Occipital lobe (tissue), 2 donors: Measurements from ENCODE around the gene PRIM1. TPM values are rescaled to one million over a fixed set of nuclear protein-coding genes. Genes with fewer than 3 reads are reported as not detected.
A peak's percentile ranks its signal among the peaks of the same experiment; 100 is the strongest.
"Not testable (repeated sequence)": the region's sequence is repeated elsewhere in the genome, so short reads cannot be mapped to it uniquely, and the experiment has no call there.

Experiments
- DNase-seq: peaks from one replicate; lab custom pipeline; 2025; lab: John Stamatoyannopoulos, UW
- total RNA-seq: library from RNA; depleted of rRNA; stranded (reverse); fragments of >200 nt; gene quantifications from one replicate; pipeline ENCODE4 v1.2.3, GENCODE V29; 2014

PRIM1 gene
- total RNA-seq, 1 donor from 2014 or later = 32.8 TPM

DNA sequence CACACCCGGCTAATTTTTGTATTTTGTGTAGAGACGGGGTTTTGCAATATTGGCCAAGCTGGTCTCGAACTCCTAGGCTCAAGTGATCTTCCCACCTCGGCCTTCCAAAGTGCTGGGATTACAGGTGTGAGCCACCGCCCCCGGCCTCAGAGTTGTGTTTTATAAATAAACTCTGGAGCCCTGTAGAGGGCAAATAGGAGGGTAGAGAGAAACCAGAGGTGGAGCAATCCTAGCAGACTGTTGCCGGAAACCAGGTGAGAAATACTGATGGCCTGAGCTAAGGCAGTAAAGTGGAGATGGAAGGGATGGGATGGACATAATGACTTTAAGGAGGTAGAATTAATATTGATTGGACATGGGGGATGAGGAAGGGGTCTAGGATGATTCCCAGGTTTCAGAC is 8.3 kb upstream of the PRIM1 start:
- DNase-seq = no peak

DNA sequence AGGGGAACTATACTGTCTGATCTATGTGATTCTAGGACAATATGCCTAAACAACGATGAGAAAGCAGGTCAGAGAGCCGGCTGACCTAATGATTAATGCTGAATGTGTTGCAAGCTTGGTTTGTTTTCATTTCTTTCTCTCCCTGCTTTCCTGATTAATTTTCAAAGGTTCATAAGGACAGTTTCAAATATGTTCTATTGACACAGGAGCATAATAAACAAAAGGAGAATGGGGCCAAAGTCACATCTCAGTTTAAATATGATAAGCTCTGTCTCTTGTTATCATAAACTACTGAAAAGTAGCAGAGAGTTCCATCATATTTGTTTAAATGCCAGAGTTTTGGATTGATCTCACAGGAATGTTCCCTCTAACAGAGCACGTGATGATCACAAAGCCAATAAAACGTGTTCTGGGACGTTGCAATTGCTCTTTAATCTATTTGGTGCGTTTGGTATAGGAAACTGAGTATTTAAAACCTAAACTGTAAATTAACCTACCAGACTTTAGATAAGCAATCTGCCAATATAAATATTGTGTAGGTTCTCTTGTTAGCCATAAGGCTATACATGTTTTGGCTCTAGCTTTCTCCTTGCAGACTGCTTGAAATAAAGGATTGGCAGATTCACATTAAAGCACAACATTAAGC is 7.3 kb upstream of the PRIM1 start:
- no peak for DNase-seq

DNA sequence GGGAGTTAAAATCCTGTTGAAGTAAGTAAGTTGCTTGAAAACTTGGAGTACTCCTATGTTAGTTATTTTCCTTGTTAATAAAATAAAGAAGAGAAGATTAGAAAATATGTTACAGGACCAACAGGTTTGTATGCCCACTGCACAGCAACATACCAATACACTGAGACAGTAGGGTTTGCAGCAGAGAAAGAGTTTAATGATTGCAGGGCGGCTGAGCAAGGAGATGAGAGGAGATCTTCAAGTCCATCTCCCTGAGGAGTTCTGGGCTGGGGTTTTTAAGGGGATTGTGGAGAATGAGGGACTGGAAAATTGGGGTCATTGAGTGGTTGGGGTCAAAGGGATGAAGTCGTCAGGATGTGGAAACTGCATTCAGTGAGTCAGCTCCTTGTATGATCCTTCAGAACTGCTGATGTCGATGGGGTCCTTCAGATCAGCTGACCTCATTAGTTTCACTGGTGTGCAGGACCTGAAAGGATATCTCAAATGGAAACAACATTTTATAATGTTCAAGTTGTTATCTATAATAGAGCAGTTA is 6.7 kb upstream of the PRIM1 start:
- no peak for DNase-seq

DNA sequence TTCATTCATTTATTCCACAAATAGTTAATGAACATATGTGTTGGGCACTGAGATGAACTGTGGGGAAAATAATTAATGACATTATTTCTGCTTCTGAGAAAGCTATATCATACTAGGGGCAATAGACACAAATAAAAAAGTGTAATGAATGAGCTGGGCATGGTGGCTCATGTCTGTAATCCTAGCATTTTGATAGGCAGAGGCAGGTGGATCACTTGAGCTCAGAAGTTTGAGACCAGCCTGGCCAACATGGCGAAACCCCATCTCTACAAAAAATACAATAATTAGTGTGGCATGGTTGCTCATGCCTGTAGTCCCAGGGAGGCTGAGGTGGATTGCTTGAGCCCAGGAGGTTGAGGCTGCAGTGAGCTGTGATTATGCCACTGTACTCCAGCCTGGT is 5.8 kb upstream of the PRIM1 start:
- DNase-seq = not testable (repeated sequence)

DNA sequence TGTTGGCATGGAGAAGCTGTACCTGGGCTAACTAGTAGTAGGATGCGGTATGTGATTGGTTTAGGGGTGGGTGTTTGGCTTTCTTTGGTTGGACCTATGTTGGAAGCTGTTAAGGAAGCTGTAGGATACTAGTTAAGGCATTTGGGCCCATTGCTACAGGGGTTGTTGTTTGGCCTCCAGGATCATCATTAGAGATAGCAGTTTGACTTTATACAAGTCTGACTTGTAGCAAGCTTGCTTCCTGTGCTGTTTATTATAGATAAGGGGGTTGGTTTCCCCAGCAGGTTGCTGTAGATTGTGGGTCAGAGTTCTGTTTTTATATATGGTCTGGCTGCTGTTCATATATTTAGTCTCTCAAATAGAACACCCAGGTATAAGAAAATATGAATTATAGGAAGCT is 1.4 kb upstream of the PRIM1 start:
- DNase-seq = no peak

DNA sequence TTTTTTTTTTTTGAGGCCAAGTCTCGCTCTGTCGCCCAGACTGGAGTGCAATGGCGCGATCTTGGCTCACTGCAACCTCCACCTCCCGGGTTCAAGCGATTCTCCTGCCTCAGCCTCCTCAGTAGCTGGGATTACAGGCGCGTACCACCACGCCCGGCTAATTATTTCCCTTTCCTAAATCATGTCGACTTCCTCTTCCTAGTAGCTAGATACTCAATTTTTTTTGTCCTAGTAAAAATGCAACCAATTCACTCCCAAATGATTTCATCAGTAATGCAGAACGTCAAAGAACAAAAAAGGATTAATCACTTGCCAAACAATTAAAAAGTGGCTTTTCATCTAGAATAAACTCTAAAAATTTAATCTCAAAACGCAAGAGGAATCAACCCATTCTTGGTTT is 1.5 kb downstream of the PRIM1 start:
- DNase-seq = not testable (repeated sequence)

DNA sequence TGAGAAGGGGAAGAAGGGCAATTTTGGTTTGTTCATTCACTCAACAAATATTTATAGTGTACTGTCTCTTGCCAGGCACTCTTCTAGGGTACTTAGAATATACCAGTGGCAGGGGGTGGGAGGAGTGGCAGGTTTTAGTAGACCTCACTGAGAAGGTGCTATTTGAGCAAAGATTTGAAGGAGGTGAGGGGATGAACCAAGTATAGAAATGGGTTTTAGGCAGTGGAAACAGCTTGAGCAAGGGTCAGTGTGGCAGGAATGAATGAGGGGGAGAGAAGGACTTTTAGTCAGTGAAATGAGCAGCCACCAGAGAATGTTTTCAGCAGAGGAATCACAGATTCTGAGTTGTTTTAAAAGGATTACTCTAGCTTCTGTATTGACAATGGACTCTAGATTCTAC is 2.3 kb downstream of the PRIM1 start:
- no peak for DNase-seq

DNA sequence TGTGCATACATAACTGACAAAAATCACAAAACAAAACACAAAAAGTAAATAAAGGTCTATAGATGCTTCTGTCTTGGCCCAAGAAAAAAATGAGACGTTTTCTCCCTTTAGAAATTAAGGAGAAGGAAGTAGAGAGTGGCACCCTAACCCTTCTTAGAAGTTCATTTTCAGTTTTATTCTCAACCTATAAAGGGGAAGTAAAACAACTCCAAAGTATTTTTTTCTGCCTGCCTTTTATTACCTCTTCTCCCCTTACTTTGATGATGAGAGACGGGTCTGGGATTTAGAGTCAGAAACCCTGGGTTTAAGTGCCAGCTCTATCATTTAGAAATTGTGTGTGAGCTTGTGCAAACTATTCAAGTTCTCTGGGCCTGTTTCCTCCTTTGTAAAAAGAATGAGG is 2.8 kb downstream of the PRIM1 start:
- DNase-seq = no peak

DNA sequence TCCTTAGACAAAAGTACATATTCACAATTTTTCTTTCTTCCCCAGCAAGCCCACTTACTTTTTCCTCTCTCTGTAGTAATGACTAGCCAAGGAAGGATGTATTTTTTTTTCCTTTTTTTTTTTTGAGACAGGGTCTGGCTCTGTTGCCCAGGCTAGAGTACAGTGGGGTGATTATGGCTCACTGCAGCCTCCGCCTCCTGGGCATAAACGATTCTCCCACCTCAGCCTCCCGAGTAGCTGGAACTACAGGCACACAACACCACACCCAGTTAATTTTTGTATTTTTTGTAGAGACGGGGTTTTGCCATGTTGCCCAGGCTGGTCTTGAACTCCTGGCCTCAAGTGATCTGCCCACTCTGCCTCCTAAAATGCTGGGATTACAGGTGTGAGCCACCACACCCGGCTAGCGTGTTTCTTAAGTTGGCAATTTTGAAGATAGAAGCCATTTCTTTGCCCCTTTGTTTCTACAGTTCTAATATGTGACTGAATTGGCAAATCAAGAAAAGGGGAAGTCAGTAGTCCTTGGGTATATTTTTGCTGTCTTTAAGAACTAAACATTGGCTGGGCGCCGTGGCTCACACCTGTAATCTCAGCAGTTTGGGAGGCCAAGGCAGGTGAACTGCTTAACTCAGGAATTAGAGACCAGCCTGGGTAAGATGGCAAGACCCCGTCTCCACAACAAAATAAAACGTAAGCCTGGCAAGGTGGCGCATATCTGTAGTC is 23.8 kb downstream of the PRIM1 start:
- DNase-seq = no peak

DNA sequence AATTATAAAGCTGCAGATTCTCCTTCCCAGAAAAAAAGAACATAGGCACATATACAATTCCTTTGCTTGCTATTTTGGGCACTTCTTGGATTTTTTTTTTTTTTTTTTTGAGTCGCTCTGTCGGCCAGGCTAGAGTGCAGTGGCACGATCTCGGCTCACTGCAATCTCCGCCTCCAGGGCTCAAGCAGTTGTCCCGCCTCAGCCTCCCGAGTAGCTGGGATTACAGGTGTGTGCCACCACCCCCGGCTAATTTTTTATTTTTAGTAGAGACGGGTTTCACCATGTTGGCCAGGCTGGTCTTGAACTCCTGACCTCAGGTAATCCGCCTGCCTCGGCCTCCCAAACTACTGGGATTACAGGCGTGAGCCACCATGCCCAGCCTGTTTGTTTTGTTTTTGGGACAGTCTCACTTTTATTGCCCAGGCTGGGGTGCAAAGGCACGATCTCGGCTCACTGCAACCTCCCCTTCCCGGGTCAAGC is 25.9 kb downstream of the PRIM1 start:
- DNase-seq = not testable (repeated sequence)

DNA sequence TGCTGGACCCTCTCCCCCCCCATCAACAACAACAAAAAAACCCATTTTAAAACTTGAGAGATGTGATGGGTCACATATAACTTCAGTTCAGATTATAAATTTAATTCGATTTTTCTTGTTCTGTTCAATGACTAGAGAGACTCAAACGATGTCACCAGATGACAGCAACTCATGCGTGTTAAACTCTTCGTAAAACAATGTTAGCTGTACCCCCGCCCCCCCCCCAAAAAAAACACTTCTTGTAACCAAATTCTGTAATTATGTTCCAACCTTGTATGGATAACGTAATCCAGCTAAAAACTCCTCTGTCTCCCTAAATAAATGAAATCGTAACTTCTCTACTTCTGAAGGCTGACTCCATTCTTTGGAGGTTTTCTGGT is 26.4 kb downstream of the PRIM1 start:
- no peak for DNase-seq

DNA sequence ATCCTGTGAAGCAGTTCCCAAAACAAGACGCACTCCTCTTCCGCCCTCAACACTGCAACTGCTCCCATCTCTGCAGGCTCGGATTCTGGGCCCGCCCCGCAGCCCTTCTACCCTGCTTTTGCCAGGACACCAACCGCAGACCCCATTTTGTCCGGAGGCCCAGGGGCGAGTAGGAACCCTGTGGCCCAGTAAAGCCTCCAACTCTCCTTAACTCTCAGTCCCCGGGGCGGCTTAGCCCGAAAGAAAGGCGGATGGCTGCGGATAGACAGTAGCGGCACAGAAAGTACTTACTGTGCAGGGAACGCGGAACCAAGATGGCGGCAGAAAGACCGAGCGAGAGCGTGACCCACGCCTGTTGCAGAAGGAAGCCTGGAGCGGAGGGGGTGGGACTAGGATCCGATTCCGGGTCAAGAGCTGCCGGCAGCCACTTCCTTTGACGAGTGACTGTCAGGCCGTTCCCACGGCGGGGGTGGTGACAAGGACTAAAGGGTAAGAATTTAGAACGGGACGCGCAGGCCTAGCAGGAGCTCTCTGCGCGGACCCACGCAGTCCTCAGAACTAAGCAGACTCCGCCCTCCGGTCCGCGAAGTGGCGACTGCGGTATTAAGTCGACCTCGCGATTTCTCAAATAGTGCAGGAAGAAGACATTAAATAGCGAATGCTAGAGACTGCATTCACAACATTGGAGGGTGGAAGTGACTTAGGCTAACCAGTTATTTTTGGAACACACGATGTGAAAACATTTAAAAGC is 27.0 kb downstream of the PRIM1 start, which contains the start of gene NACA:
NACA (minus strand) TSS at position 328 of the 751 bp plus-strand sequence. CDS start 778 bp downstream, outside the sequence.
- peak; percentile 97 for DNase-seq

DNA sequence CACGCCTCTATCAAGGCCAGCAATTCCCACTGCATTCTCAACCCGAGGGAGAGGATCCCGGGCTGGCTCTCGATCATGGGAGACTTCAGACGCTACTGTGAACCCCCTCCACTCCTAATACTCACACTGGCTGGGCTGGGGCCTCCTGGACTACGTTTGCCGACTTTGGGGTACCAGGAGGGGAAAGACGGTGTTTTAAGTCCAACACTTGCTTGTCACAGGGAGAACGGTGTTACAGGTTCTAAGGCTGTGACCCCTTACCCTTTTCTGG is 27.5 kb downstream of the PRIM1 start:
- DNase-seq = no peak

DNA sequence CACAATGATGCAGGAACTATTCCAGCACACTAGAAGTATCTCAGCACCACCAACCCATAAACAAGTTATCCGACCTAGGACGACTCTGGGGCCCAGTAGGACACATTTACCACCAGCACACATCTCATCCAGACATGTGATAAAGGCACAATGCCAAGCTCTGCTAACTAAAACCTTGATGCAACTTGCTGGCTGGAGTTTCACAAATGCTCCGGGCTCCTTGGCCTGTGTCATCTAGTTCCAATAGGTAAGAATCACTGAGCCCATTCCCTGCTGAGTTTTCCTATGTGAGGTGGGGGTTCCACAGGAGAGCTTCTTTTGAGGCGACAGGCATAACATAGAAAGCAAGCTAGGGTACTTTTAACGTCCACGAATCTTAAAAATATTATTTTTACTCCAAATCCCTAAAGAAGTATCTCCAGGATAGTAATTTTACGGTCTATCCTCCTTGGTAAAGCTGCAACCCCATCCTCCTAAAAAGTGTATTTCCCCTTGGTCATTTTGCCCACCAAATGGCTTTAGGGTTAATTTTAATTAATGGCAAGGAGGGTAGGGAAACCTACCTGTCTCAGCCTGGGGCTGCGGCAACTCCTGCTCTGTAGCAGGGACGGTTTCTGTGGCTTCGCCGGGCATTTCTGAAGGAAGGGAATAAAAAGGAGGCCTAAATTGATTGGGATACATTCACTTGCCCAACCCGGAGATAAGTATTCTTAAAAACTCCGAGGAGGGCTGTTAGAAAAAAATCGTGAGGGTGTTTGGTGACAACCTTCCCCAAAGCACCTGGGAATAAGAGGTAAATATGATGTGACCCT is 28.0 kb downstream of the PRIM1 start:
- peak; percentile 1 for DNase-seq

DNA sequence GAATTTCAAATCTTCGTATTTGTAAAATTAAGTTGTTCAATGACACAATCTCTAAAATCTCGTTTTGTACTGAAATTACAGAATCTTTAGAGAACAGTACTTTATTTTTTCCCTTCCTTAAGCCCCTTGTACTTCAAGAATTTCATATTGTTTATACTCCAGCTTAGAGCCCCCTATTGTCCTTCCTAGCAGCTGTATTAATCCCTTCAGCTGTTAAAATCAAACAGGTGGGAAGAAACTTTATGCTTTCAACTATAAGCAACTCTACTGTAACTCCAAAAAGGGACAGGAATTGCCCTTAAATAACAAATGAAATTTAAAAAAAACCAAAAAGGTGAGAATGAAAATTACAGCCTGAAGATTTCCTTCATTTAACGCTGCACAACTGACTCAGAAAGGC is 28.8 kb downstream of the PRIM1 start:
- no peak for DNase-seq

DNA sequence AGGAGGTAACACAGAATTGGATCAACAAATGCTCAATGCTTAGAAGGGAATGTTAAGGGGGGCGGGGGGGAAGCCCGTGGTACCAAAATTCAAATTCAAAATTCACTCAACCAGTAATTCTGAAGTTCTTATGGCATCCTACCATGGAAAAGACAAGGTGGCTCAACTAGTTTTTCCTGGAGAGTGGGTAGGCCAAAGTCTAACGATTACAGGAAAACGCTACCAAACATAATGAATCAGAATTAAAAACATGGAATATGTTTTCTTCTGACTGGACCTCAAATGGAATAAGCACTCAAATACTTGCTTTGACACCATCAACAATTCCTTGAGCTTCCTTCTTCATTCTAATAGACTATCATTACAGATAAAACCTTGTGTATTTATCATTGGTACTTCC is 29.3 kb downstream of the PRIM1 start:
- no peak for DNase-seq

DNA sequence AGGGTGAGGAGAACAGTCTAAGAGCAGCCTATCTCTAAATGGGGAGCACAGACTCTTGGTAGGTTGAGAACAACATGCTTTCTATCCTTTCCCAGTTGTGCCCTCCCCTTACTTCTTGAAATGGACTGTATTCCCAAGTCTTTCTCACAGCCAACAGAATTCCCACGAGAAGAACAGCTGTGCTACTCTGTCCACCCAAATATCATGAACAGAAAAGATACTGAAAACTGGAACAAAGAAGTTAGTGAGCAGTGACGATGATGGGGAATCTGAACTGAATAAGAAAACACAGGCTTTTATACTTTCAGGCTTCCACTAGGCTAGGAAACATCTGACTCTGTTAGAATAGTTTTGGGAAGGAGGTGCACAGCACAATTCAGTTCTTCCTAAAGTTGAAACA is 30.4 kb downstream of the PRIM1 start:
- DNase-seq = no peak

DNA sequence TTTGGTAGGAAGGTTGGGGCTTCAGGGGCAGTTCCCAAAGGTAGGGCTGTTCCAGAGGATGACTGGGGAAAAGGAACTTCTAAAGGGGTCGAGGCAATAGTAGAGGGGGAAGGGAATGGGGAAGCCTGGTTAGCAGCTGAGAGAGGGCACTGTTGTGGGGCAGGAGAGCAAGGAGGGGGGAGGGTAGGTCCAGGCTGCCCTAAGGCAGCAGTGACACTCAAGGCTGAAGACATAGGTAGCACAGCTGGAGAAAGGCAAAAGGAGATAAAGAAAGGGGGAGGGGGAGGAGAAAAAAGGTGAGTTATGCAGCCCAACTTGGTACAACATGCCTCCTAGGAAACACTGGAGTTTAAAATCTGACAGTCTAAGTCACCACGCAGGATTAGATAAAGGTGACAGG is 30.9 kb downstream of the PRIM1 start:
- no peak for DNase-seq

DNA sequence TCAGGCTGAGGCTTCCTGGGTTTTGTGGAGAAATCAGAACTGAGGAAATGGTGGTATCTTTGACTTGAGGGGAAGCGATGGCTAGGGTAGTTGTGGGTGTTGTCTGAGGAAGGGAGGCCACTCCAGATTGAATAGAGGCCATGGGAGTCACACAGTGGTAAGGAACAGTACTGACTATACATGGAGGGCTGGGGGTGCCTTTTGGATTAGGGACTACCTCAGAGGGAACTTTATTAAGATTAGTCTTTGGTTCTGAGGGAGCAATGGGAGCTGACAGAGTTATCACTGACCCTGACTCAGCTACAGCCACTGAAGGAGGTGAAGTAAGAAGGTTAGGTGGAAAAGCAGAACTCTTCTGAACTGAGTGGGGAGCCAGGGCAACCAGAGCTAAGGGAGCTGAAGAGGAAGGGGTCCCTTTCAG is 31.4 kb downstream of the PRIM1 start:
- DNase-seq = no peak

DNA sequence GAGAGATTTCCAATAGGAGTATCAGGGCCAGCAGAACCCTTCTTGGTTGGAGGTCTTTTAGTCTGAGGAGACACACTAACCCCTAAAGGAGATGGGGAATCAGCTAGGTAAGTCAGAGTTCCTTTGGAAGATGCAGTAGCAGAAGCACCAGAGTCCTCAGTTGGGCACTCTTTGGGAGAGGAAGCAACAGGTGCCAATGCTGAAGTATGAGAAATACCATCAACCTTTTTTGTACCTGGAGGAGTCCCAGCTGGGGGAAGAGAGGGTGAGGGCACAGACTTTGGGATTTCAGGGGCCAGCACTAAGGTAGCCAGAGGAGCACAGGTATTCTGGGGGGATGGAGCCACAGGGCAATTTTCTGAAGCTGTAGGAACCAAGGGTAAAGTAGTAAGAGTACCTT is 33.1 kb downstream of the PRIM1 start:
- DNase-seq = no peak

DNA sequence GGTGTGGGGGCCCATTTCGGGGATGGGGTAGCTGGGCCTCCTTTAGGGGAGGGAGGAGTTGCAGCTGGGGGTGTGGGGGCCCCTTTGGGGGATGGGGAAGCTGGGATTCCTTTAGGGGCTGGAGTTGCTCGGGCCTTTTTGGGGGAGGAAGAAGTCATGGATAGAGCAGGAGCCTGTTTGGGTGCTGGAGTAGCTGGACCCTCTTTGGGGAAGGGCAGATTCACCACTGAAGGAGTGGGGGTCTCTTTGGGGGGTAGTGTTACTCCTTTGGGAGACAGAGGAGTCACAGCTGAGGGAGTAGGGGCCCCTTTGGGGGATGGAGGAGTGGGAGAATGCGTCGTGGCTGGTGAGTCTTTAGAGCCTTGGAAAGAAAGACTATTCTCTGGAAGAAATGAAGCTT is 33.5 kb downstream of the PRIM1 start:
- no peak for DNase-seq

DNA sequence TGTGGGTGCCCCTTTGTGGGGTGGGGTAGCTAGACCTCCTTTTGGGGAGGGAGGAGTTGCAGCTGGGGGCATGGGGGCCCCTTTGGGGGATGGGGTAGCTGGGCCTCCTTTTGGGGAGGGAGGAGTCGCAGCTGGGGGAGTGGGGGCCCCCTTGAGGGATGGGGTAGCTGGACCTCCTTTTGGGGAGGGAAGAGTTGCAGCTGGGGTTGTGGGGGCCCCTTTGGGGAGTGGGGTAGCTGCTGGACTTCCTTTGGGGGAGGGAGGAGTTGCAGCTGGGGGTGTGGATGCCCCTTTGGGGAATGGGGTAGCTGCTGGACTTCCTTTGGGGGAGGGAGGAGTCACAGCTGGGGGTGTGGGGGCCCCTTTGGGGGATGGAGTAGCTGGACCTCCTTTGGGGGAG is 34.0 kb downstream of the PRIM1 start:
- no peak for DNase-seq
